Neural progenitor cell (in vitro differentiated cells): ENCODE measurements around the gene C15orf39. TPM values are rescaled to one million over a fixed set of nuclear protein-coding genes. Genes with fewer than 3 reads are reported as not detected.

Experiments
- DNase-seq: peaks from one replicate; pipeline ENCODE4 v3.0.0-alpha.2; 2016; ENCODE audit warnings: low spot score
- H2AFZ ChIP-seq: fragments of 200-600 bp; sonication (generic); replicated peaks from 2 replicates; pipeline ENCODE4 v1.6.1; 2016; ENCODE audit warnings: antibody characterized with exemption
- H3F3A ChIP-seq: fragments of 200-600 bp; sonication (generic); 2 replicates; pipeline ENCODE4 v1.6.1; 2016; ENCODE audit warnings: antibody characterized with exemption, low read depth
- H3K27ac ChIP-seq: fragments of 200-600 bp; sonication (generic); 2 replicates; pipeline ENCODE4 v1.5.1; 2016; ENCODE audit warnings: mild to moderate bottlenecking
- H3K27me3 ChIP-seq: fragments of 200-600 bp; sonication (generic); 2 replicates; pipeline ENCODE4 v1.6.1; 2016; ENCODE audit warnings: mild to moderate bottlenecking, moderate library complexity
- H3K36me3 ChIP-seq: fragments of 200-600 bp; sonication (generic); 2 replicates; pipeline ENCODE4 v1.5.1; 2016
- H3K4me1 ChIP-seq: fragments of 200-600 bp; sonication (generic); 2 replicates; pipeline ENCODE4 v1.6.1; 2016; ENCODE audit warnings: mixed run types
- H3K4me2 ChIP-seq: fragments of 200-600 bp; sonication (generic); 2 replicates; pipeline ENCODE4 v1.6.1; 2016
- H3K4me3 ChIP-seq: fragments of 200-600 bp; sonication (generic); 2 replicates; pipeline ENCODE4 v1.5.1; 2016
- H3K79me2 ChIP-seq: fragments of 200-600 bp; sonication (generic); 2 replicates; pipeline ENCODE4 v1.6.1; 2016; ENCODE audit warnings: low read depth
- H3K9ac ChIP-seq: fragments of 200-600 bp; sonication (generic); 2 replicates; pipeline ENCODE4 v1.6.1; 2016
- H3K9me3 ChIP-seq: fragments of 200-600 bp; sonication (generic); 2 replicates; pipeline ENCODE4 v1.5.1; 2016; ENCODE audit warnings: low read depth
- H4K20me1 ChIP-seq: fragments of 200-600 bp; sonication (generic); 2 replicates; pipeline ENCODE4 v1.6.1; 2016; ENCODE audit warnings: low read depth
- H3K27ac Mint-ChIP-seq: 3 replicates; pipeline ENCODE4 v1.8.0; 2021; ENCODE audit warnings: mixed read lengths
- H3K27me3 Mint-ChIP-seq: 2 replicates; pipeline ENCODE4 v1.8.0; 2022; ENCODE audit warnings: low read depth, mild to moderate bottlenecking, inconsistent platforms, moderate library complexity, mixed read lengths; ENCODE audit not compliant: insufficient read depth
- H3K36me3 Mint-ChIP-seq: 3 replicates; pipeline ENCODE4 v1.8.0; 2021; ENCODE audit warnings: mixed read lengths
- H3K4me1 Mint-ChIP-seq: 3 replicates; pipeline ENCODE4 v1.8.0; 2021; ENCODE audit warnings: mixed read lengths
- H3K4me3 Mint-ChIP-seq: 3 replicates; pipeline ENCODE4 v1.8.0; 2021; ENCODE audit warnings: mild to moderate bottlenecking, moderate library complexity, mixed read lengths
- H3K9me3 Mint-ChIP-seq: 3 replicates; pipeline ENCODE4 v1.8.0; 2020; ENCODE audit warnings: mixed read lengths
- EZH2 ChIP-seq: fragments of 200-600 bp; sonication (generic); IDR thresholded peaks from 2 replicates; pipeline ENCODE4 v1.6.1; 2017; ENCODE audit warnings: antibody characterized with exemption, mild to moderate bottlenecking, moderate library complexity
- EZH2phosphoT487 ChIP-seq: fragments of 200-600 bp; sonication (generic); IDR thresholded peaks from 2 replicates; pipeline ENCODE4 v1.6.1; 2017; ENCODE audit warnings: antibody characterized with exemption
- total RNA-seq: library from RNA; depleted of rRNA; stranded (reverse); fragments of >200 nt; gene quantifications from 2 replicates; pipeline ENCODE4 v1.2.3, GENCODE V29; 2015; ENCODE audit warnings: low replicate concordance
- TF ChIP-seq, protein P1 (sequence below): fragments of 200-600 bp; sonication (generic); IDR thresholded peaks from 2 replicates; pipeline ENCODE4 v1.5.1; 2017; ENCODE audit warnings: antibody characterized with exemption, mild to moderate bottlenecking

Gene C15orf39
- total RNA-seq, 1 donor from 2014 or later: 1.2 TPM

DNA sequence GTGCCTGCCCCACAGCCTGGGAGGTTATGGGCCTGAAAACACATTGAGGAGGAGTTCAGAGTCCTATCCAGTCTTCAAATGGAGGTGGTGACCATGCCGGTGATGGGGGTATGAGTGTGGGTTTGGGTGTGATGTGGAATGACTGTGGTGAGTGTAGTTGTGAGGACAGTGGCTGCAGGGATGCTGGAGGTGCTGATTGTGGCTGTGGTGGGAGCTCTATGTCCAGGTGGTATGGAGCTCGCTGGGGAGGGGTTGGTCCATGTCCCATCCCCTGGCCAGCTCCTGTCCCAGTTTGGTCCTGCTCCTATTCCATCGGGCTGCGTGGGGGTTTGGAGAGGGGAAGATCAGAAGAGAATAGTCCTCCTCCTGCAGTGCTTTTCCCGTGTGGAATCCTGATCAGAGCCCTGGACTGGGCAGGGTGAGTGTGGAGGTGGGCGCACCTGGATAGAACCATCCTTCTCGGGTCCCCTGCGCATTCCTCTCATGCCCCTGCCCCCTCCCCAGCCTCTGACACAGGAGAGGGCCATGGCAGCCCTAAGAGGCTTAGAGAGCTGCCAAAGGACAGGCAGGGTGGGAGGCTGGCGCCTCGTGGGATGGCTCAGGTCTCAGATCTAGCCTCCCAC, 33.5 kb downstream of the C15orf39 start:
- no peak overlapping the region for H3K4me2 ChIP-seq
- no peak overlapping the region for H3K9ac ChIP-seq
- no peaks in the 10 kb centered on the region for H3K9me3 Mint-ChIP-seq
- no peaks in the 10 kb centered on the region for H4K20me1 ChIP-seq
- no peak for DNase-seq
- H3K79me2 ChIP-seq: no peaks in the 10 kb centered on the region
- H3K4me1 ChIP-seq: no peaks in the 10 kb centered on the region
- peaks cover 3% of the 10 kb centered on the region for H3K4me1 Mint-ChIP-seq
- H3K27ac ChIP-seq: no peak overlapping the region
- no peak overlapping the region for H3K27ac Mint-ChIP-seq
- no peaks in the 10 kb centered on the region for H3F3A ChIP-seq
- H3K4me3 ChIP-seq: no peak overlapping the region
- no peaks in the 10 kb centered on the region for H3K9me3 ChIP-seq
- H3K4me3 Mint-ChIP-seq: no peak overlapping the region
- H3K36me3 ChIP-seq: no peaks in the 10 kb centered on the region
- H3K27me3 ChIP-seq: no peaks in the 10 kb centered on the region
- no peak overlapping the region for H2AFZ ChIP-seq
- H3K36me3 Mint-ChIP-seq: no peaks in the 10 kb centered on the region
- TF ChIP-seq EZH2 (no peak), EZH2phosphoT487 (no peak)
- TF ChIP-seq, protein P1, sequence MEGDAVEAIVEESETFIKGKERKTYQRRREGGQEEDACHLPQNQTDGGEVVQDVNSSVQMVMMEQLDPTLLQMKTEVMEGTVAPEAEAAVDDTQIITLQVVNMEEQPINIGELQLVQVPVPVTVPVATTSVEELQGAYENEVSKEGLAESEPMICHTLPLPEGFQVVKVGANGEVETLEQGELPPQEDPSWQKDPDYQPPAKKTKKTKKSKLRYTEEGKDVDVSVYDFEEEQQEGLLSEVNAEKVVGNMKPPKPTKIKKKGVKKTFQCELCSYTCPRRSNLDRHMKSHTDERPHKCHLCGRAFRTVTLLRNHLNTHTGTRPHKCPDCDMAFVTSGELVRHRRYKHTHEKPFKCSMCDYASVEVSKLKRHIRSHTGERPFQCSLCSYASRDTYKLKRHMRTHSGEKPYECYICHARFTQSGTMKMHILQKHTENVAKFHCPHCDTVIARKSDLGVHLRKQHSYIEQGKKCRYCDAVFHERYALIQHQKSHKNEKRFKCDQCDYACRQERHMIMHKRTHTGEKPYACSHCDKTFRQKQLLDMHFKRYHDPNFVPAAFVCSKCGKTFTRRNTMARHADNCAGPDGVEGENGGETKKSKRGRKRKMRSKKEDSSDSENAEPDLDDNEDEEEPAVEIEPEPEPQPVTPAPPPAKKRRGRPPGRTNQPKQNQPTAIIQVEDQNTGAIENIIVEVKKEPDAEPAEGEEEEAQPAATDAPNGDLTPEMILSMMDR: no peak
- H3K27me3 Mint-ChIP-seq: peaks cover 4% of the 10 kb centered on the region

DNA sequence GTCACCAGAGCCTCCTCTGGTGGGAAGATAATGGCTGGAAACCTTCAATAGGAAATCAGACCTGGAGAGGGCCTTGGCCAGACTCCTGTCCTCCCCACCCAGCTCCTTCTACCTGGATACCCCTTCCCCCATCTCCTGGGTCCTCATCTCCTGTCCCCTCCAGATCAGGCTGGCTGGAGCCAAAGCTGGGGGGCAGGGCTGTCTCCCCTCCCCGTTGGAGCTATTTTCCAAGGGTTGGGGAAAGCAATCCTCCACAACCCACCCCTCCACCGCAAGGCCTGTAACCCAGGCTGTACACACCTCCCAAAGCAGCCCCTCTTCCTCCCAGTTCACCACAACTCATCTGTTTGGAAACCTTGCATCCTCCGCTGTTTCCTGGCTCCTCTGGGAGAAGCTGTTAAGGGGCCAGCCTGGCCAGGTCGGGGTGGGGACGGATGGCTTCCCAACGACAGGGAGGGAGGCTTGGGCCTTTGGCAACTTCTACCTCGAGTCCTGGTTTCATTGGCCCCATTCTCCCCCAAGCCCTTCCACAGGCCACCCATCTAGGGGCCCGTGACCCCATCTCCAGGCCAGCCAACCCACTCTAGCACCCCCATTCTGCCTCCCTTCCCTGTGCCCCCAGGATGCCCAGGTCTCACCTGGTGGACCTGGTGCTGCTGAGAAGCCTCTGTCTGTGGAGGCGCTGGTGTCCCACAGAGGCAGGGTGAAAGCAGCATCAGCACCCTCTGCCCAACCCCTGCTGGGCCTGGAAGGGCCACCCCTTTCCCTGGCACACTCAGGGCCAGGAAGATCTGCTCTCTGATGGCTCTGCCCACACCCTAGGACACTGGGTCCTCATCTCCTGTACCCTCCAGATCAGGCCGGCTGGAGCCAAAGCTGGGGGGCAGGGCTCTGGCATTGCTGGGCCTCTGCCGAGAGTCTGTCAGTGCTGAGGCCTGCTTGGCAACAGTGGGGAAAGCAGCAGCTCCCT, 34.4 kb downstream of the C15orf39 start:
- no peaks in the 10 kb centered on the region for H3K27me3 ChIP-seq
- no peaks in the 10 kb centered on the region for H3K9me3 ChIP-seq
- Mint-ChIP-seq H3K27ac (no peak overlapping the region), H3K9me3 (no peaks in the 10 kb centered on the region), H3K4me1 (no peaks in the 10 kb centered on the region), H3K36me3 (no peaks in the 10 kb centered on the region), H3K27me3 (peaks cover 6% of the 10 kb centered on the region), H3K4me3 (no peak overlapping the region)
- H3K4me2 ChIP-seq: no peak overlapping the region
- no peaks in the 10 kb centered on the region for H3F3A ChIP-seq
- H4K20me1 ChIP-seq: no peaks in the 10 kb centered on the region
- H2AFZ ChIP-seq: no peak overlapping the region
- no peak for DNase-seq
- H3K4me3 ChIP-seq: no peak overlapping the region
- no peaks in the 10 kb centered on the region for H3K36me3 ChIP-seq
- TF ChIP-seq EZH2phosphoT487 (no peak), EZH2 (no peak)
- TF ChIP-seq, protein P1: no peak
- H3K27ac ChIP-seq: no peak overlapping the region
- H3K4me1 ChIP-seq: no peaks in the 10 kb centered on the region
- H3K9ac ChIP-seq: no peak overlapping the region
- H3K79me2 ChIP-seq: no peaks in the 10 kb centered on the region

DNA sequence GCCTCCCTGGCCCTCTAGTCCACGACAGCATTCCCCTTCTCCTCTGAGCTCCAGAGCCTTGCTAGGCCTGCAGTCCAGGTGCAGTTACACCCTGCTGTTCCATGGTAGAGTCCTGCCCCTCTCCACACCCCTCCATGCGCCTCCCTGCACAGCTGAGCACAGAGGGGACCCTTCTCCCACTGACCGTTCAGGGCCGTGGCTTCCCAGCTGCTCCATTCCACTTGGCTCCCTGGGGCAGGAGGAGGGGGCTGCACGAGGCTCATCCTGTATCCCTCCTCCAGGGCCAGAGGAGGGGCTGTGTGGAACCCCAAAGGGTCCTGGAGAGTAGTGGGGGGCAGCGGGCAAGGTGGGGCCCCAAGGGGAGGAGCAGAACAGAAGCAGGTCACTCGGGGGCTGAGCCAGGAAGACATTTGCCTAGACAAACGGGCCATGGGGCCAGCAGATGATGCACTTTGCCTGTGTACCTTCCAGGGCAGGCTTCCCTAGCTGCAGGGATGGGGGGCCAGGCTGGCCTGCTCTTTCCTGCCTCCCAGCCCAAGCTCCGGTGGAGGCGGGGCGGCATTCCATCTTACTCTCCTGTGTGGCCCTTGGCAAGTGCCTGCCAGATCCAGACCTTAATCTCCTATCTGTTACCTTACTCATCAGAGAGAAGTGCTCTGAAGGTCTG, 35.8 kb downstream of the C15orf39 start:
- Histone ChIP-seq H3K4me3 (no peak overlapping the region), H3K4me1 (no peaks in the 10 kb centered on the region), H3K79me2 (no peaks in the 10 kb centered on the region), H4K20me1 (no peaks in the 10 kb centered on the region), H3K27ac (no peak overlapping the region), H3K4me2 (no peak overlapping the region), H3K27me3 (no peaks in the 10 kb centered on the region), H2AFZ (no peak overlapping the region), H3F3A (no peaks in the 10 kb centered on the region), H3K9ac (no peak overlapping the region), H3K36me3 (no peaks in the 10 kb centered on the region), H3K9me3 (no peaks in the 10 kb centered on the region)
- DNase-seq: peak; percentile 10
- Mint-ChIP-seq H3K27me3 (peaks cover 2% of the 10 kb centered on the region), H3K27ac (no peak overlapping the region), H3K36me3 (no peaks in the 10 kb centered on the region), H3K4me1 (no peaks in the 10 kb centered on the region), H3K4me3 (no peak overlapping the region), H3K9me3 (no peaks in the 10 kb centered on the region)
- TF ChIP-seq EZH2phosphoT487 (no peak), EZH2 (no peak)
- TF ChIP-seq, protein P1: no peak
